GM12872 (cell line): ENCODE data around the gene SOWAHC.
A peak's percentile ranks its signal among the peaks of the same experiment; 100 is the strongest.

Experiments used
- TF ChIP-seq, protein P1 (sequence below): IDR thresholded peaks from 3 replicates; pipeline ENCODE4 v1.5.1; 2011; ENCODE audit warnings: low read depth, mild to moderate bottlenecking, low read length, moderate library complexity; ENCODE audit not compliant: insufficient read depth

SOWAHC gene

DNA sequence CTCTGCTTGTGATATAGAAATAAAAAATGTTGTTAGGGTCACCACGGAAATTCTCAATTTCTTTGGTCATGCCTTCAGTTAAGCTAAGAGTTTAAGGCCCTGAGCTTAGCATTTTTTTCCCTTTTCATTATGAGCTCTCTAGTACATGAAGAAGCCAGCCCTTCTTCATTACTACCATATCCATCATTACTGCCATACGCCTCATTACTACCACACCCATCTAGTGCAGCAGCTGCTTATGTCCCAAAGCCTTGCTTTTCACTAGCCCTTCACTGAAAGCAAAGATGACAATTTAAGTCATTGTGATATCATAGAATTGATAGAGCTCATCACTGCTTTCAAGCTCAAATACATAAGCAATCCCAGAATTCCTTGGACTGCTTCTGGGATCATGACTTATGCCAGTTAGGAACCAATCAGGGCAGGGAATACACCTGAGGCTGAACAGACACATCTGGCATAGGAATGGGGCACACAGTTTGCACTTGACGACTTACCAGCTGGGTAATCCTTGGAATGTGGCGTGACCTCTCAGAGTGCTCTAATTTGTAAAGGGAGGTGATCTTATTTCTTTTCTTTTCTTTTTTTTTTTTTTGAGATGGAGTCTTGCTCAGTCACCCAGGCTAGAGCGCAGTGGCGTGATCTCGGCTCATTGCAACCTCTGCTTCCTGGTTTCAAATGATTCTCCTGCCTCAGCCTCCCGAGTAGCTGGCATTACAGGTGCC, 40.3 kb downstream of the SOWAHC start:
- TF ChIP-seq, protein P1, sequence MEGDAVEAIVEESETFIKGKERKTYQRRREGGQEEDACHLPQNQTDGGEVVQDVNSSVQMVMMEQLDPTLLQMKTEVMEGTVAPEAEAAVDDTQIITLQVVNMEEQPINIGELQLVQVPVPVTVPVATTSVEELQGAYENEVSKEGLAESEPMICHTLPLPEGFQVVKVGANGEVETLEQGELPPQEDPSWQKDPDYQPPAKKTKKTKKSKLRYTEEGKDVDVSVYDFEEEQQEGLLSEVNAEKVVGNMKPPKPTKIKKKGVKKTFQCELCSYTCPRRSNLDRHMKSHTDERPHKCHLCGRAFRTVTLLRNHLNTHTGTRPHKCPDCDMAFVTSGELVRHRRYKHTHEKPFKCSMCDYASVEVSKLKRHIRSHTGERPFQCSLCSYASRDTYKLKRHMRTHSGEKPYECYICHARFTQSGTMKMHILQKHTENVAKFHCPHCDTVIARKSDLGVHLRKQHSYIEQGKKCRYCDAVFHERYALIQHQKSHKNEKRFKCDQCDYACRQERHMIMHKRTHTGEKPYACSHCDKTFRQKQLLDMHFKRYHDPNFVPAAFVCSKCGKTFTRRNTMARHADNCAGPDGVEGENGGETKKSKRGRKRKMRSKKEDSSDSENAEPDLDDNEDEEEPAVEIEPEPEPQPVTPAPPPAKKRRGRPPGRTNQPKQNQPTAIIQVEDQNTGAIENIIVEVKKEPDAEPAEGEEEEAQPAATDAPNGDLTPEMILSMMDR: no peak

DNA sequence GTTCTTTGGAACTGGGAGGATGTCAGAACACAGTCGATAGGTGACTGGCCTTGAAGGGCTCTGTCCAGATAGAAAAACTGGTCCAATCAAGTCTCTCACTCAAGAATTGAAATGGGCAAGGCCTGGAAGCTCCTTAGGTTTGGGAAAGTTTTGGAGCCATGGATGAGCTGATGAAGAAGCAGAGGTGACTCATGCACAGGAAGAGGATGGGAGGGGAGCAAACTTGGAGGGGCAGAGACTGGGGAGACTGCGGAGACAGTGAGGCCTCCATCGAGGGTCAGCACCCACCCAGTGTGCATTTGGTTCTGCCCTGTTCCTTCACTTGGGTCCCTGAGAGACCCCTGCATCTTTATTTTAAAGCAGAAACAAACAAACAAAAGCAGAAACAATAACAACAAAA, 41.1 kb downstream of the SOWAHC start:
- TF ChIP-seq, protein P1: no peak

DNA sequence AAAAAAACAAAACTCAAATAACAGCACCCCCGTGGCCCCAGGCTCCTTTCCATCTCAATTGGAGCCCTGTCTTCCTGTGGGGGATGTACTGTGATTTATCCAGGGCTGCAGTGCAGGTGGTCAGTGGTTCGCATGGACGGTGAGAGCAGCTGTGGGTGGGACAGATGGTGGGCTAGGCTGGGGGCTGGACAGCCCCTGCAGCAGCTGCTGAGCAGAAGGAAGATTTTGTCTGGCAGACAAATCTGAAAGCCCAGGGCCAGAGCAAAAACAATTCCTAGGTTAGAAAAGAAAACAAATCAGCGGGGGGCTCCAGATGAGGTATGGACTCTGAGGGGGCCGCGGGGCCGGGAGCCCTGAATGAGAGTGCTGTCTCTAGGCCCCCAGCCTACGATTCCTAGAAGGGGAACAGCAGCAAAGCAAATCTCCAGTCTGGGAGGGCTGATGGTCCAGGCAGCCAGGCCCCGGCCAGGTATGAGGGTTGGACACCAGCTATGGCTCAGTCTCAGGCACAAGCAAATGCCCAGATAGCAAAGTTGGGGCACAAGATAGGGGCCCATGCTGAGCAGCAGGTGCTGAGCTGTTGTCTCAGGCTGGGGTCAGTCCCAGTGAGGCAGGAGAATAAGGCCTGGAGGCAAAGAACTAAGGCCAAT, 45.4 kb downstream of the SOWAHC start:
- TF ChIP-seq, protein P1: no peak

DNA sequence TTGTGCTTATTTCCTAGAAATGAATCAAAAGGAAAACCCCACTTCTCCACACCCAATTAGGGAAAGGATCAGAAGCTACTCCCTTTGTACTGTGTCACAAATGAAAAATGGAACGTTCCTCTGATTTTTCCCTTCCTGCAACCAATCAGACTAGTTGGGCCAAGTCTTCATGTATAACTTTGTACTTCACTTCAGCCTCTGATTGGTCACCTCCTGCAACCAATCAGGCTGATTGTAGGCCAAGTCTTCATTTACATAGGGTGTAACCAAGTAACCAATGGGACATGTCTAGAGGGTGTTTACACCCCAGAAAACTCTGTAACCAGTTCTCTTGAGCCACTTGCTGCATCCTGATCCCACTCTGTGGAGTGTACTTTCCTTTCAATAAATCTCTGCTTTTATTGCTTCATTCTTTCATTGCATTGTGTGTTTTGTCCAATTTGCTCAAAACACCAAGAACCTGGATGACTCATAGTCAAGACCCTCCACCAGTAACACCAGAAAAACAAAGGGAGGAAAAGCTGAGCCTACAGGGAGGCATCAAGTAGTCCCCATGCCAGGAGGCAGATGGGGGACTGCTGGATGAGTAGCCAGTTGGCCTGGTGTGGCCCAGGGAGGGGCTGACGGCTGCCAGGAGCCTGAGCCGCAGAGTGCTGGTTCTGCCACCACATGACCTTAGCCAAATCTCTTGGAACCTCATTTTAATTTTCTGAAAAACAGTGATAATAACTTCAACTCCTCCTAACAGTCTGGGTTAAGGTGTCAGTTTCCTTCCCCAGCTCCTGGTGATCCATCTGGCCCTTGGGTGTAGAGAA, 46.1 kb downstream of the SOWAHC start:
- TF ChIP-seq, protein P1: no peak

DNA sequence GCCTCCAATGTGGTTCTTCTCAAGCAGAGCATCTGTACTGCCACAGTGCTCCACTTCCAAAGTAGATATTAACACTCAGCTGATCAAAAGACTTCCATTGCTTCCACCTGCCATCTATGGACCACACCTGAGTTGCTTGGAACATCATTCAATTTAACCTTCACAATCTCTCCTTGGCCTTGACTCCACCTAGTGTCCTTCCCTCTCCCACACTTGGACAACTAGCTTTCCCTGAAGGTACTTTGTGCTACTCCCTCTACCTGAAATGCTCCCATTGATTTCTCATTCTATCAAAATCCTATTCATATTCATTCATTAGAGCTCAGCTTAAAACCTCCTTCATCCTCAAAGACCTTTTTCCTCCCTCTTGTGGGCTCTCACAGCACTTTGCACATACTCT, 48.7 kb downstream of the SOWAHC start:
- TF ChIP-seq, protein P1: 0 out of 3 replicates have a peak, but pooled peaks have one; percentile 13

DNA sequence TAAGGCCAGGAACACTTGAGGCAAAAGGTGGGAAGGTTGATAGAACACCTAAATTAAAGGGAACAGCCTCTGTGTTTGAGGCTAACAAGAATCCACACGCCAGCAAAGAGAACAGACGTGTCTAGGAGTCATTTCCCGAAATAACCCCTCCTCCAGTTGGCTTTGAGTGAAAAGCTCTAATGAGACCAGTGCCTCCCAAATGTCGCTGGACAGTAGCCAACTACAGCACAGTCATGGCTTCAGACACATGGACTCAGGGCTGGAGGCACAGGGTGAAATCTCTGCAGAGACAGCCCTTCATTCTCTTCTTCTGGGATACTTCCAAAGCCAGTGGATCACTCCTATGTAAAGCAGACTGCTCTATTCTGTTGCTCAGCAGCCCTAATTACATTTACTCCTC, 49.6 kb downstream of the SOWAHC start:
- TF ChIP-seq, protein P1: no peak

DNA sequence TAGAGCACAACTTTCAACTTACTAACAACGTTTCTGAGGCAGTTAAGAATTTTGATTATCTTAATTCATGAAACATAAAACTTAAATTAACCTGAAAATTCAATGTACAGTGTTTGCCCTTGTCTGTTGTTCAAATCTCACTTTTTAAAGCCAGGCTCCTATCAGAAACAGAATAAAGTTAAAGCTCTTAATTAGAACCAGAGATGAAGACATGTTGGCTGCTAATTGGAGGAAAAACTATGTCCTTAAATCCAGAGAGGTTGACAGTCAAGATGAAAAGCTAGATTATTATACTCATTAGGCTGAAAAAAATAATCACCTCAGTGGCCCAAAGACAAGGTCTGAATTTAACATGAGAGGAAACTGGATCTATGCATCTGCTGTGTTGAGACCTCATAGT, 52.3 kb downstream of the SOWAHC start:
- TF ChIP-seq, protein P1: no peak
